ENCODE data around the gene PACSIN1.

GRCh38 chr6:34447910-34448309 is 18.0 kb upstream of the PACSIN1 start:
- TF ChIP-seq ZNF274 (IDR thresholded peaks at IDR 0.05; ENCODE audit: low read depth, low read length) (no peak), YY1 (IDR thresholded peaks at IDR 0.05; ENCODE audit: insufficient read depth, insufficient read length) (no peak), SUZ12 (IDR thresholded peaks at IDR 0.05; ENCODE audit: extremely low read depth, insufficient read depth, insufficient read length) (no peak)
